NCI-H2081 (cell line): ENCODE data around the gene KCTD1.

Experiments
- DNase-seq, 2 experiments: peaks; one replicate each; lab custom pipeline; 2025; lab: John Stamatoyannopoulos, UW

Gene KCTD1

GRCh38 chr18:26548415-26549262 is at the start of gene KCTD1:
Gene KCTD1 (minus strand): TSS chr18:26548553. CDS start chr18:26548536, 17 bp downstream.
- DNase-seq, result peak; percentile 73 to 84

GRCh38 chr18:26593365-26594320 is 45.3 kb upstream of the KCTD1 start:
- no peak for DNase-seq

- DNase-seq, result no peak
Observed at GRCh38 chr18:26584745-26585144, 36.4 kb upstream of the KCTD1 start.

- no peak for DNase-seq
Observed at GRCh38 chr18:26579941-26580618, 31.7 kb upstream of the KCTD1 start.

- no peak for DNase-seq
Observed at GRCh38 chr18:26575865-26576217, 27.5 kb upstream of the KCTD1 start.

GRCh38 chr18:26574958-26575864 is 26.9 kb upstream of the KCTD1 start:
- peak; percentile 29 to 76 for DNase-seq

- DNase-seq, result no peak
Observed at GRCh38 chr18:26568926-26569665, 20.7 kb upstream of the KCTD1 start.

- DNase-seq, result no peak
Observed at GRCh38 chr18:26568513-26568912, 20.2 kb upstream of the KCTD1 start.

- no peak for DNase-seq
Observed at GRCh38 chr18:26566874-26567555, 18.7 kb upstream of the KCTD1 start.

- DNase-seq, result no peak
Observed at GRCh38 chr18:26565514-26565913, 17.2 kb upstream of the KCTD1 start.

GRCh38 chr18:26563024-26563423 is 14.7 kb upstream of the KCTD1 start:
- DNase-seq, result no peak

- DNase-seq, result no peak
Observed at GRCh38 chr18:26562568-26562967, 14.2 kb upstream of the KCTD1 start.

- DNase-seq, result no peak
Observed at GRCh38 chr18:26561769-26562168, 13.4 kb upstream of the KCTD1 start.

GRCh38 chr18:26556573-26556972 is 8.2 kb upstream of the KCTD1 start:
- DNase-seq, result no peak

- DNase-seq, result no peak
Observed at GRCh38 chr18:26555804-26556553, 7.6 kb upstream of the KCTD1 start.

- no peak for DNase-seq
Observed at GRCh38 chr18:26553943-26554342, 5.6 kb upstream of the KCTD1 start.

GRCh38 chr18:26551695-26552081 is 3.3 kb upstream of the KCTD1 start:
- no peak for DNase-seq

- DNase-seq, result no peak
Observed at GRCh38 chr18:26550998-26551694, 2.8 kb upstream of the KCTD1 start.
